PFSK-1 (cell line): ENCODE data around the gene PARD3B.

Experiments used
- FOXP2 ChIP-seq: optimal IDR thresholded peaks from 2 replicates; pipeline ENCODE3; 2011; ENCODE audit warnings: borderline replicate concordance, control low read depth, inconsistent platforms; ENCODE audit not compliant: insufficient read depth; ENCODE audit errors: extremely low read length, extremely low read depth
- POLR2AphosphoS5 ChIP-seq: IDR thresholded peaks from 2 replicates; pipeline ENCODE4 v1.6.1; 2012; ENCODE audit warnings: low read depth, mild to moderate bottlenecking, control low read depth, low read length, moderate library complexity
- SIN3A ChIP-seq: IDR thresholded peaks from 2 replicates; pipeline ENCODE4 v1.6.1; 2012; ENCODE audit warnings: mild to moderate bottlenecking, low read length, moderate library complexity, borderline replicate concordance; ENCODE audit not compliant: insufficient read depth
- TAF1 ChIP-seq: IDR thresholded peaks from 2 replicates; pipeline ENCODE4 v1.6.1; 2012; ENCODE audit warnings: low read length, control low read depth, borderline replicate concordance; ENCODE audit not compliant: insufficient read depth
- TF ChIP-seq, protein P1 (sequence below), 2 experiments: IDR thresholded peaks; 2 replicates each; pipeline versions ENCODE4 v1.6.1 to v1.8.0; 2011 to 2012; ENCODE audit warnings: low read depth in 2 of 2, low read length in 2 of 2, control low read depth in 1 of 2, inconsistent platforms in 1 of 2, mild to moderate bottlenecking in 1 of 2, moderate library complexity in 1 of 2; ENCODE audit not compliant: insufficient read depth in 1 of 2

DNA sequence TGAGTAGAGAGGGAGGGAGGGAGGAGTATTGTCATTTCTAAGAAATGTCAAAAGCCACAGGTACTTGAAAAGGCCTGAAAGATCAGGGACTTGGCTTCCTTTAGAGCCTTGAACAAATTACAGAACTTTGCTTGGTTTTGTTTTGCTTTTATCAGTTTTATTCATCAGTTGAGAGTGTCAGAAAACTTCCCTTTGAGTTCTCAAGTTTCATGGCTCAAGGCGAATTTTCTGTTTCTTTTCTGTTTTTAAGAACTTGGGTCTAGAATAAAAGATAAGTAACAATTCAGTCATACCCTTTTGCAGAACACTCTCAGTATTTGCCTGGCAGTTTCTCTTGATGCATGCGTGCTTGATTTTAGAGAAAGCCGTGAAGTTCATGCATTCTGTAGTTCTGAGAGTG is 531.9 kb downstream of the PARD3B start:
- no peak for TF ChIP-seq POLR2AphosphoS5
- TF ChIP-seq TAF1: no peak
- TF ChIP-seq, protein P1, sequence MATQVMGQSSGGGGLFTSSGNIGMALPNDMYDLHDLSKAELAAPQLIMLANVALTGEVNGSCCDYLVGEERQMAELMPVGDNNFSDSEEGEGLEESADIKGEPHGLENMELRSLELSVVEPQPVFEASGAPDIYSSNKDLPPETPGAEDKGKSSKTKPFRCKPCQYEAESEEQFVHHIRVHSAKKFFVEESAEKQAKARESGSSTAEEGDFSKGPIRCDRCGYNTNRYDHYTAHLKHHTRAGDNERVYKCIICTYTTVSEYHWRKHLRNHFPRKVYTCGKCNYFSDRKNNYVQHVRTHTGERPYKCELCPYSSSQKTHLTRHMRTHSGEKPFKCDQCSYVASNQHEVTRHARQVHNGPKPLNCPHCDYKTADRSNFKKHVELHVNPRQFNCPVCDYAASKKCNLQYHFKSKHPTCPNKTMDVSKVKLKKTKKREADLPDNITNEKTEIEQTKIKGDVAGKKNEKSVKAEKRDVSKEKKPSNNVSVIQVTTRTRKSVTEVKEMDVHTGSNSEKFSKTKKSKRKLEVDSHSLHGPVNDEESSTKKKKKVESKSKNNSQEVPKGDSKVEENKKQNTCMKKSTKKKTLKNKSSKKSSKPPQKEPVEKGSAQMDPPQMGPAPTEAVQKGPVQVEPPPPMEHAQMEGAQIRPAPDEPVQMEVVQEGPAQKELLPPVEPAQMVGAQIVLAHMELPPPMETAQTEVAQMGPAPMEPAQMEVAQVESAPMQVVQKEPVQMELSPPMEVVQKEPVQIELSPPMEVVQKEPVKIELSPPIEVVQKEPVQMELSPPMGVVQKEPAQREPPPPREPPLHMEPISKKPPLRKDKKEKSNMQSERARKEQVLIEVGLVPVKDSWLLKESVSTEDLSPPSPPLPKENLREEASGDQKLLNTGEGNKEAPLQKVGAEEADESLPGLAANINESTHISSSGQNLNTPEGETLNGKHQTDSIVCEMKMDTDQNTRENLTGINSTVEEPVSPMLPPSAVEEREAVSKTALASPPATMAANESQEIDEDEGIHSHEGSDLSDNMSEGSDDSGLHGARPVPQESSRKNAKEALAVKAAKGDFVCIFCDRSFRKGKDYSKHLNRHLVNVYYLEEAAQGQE (IDR thresholded peaks at IDR 0.05; ENCODE audit: insufficient read depth in 1 of 2, low read depth in 2 of 2, low read length in 2 of 2): no peak
- TF ChIP-seq FOXP2: no peak
- no peak for TF ChIP-seq SIN3A
